H1 (cell line): ENCODE results near the gene R3HDM2. TPM values are rescaled to one million over a fixed set of nuclear protein-coding genes. Genes with fewer than 3 reads are reported as not detected.

ENCODE experiments used
- CTCF ChIA-PET: fragments of 300-600 bp; sonication (Branson Sonifier 250); formaldehyde crosslinking; loops from one replicate; lab custom pipeline; 2021; ENCODE audit not compliant: partially characterized antibody; lab: Charles Lee
- POLR2A ChIA-PET: fragments of 300-600 bp; sonication (Branson Sonifier 250); formaldehyde crosslinking; loops from one replicate; lab custom pipeline; 2021; ENCODE audit warnings: inconsistent platforms; ENCODE audit not compliant: partially characterized antibody; lab: Charles Lee
- DNase-seq, 2 experiments: peaks; one replicate each; pipeline versions ENCODE4 v3.0.0 to v3.0.0-alpha.2; 2010 to 2022; ENCODE audit warnings: low spot score in 2 of 2, low read depth in 1 of 2, mixed read lengths in 1 of 2
- FAIRE-seq: peaks from 2 replicates; lab custom pipeline; 2011; peaks lifted over from hg19 to GRCh38; lab: Jason Lieb, UNC
- H2AFZ ChIP-seq: 2 replicates; pipeline ENCODE4 v1.8.1; 2012; ENCODE audit warnings: low read length, inconsistent platforms
- H2AK5ac ChIP-seq: 2 replicates; pipeline ENCODE4 v1.6.1; 2013; ENCODE audit warnings: low read depth, low read length
- H2BK120ac ChIP-seq: replicated peaks from 2 replicates; pipeline ENCODE3; 2013; ENCODE audit warnings: low read depth, low read length, inconsistent platforms
- H2BK12ac ChIP-seq: 2 replicates; pipeline ENCODE4 v1.6.1; 2013; ENCODE audit warnings: low read depth, low read length
- H2BK15ac ChIP-seq: 2 replicates; pipeline ENCODE4 v1.6.1; 2013; ENCODE audit warnings: low read length
- H2BK20ac ChIP-seq: 2 replicates; pipeline ENCODE4 v1.6.1; 2013; ENCODE audit warnings: low read length
- H2BK5ac ChIP-seq: 2 replicates; pipeline ENCODE4 v1.6.1; 2013; ENCODE audit warnings: low read depth, low read length
- H3K14ac ChIP-seq: 2 replicates; pipeline ENCODE4 v1.6.1; 2013; ENCODE audit warnings: inconsistent platforms; ENCODE audit not compliant: insufficient read length
- H3K18ac ChIP-seq: 2 replicates; pipeline ENCODE4 v1.6.1; 2013; ENCODE audit warnings: low read length; ENCODE audit errors: extremely low read depth
- H3K23ac ChIP-seq: 2 replicates; pipeline ENCODE4 v1.6.1; 2013; ENCODE audit warnings: inconsistent platforms; ENCODE audit not compliant: insufficient read length
- H3K23me2 ChIP-seq: 2 replicates; pipeline ENCODE4 v1.6.1; 2013; ENCODE audit warnings: low read depth, low read length
- H3K27ac ChIP-seq: 2 replicates; pipeline ENCODE4 v1.6.1; 2011; ENCODE audit warnings: low read depth, low read length, inconsistent platforms
- H3K27me3 ChIP-seq, 4 experiments: replicated peaks in 1 of 4; 1 replicate in 1 of 4; 2 replicates in 3 of 4; pipeline versions ENCODE4 v1.6.1 to v1.8.1; 2011 to 2013; ENCODE audit warnings: low read length in 3 of 4, mild to moderate bottlenecking in 3 of 4, inconsistent platforms in 2 of 4, mixed read lengths in 2 of 4, moderate library complexity in 1 of 4; ENCODE audit not compliant: control insufficient read depth in 3 of 4, insufficient read depth in 3 of 4; ENCODE audit errors: extremely low read depth in 1 of 4
- H3K36me3 ChIP-seq, 4 experiments: 2 replicates each; pipeline versions ENCODE4 v1.6.1 to v1.8.1; 2011 to 2013; ENCODE audit warnings: mild to moderate bottlenecking in 4 of 4, low read length in 3 of 4, moderate library complexity in 2 of 4, control low read depth in 1 of 4, inconsistent platforms in 1 of 4; ENCODE audit not compliant: insufficient read depth in 4 of 4, control insufficient read depth in 2 of 4
- H3K4ac ChIP-seq: replicated peaks from 2 replicates; pipeline ENCODE3; 2013; ENCODE audit warnings: low read length, low read depth, mixed read lengths, inconsistent platforms; ENCODE audit not compliant: insufficient read length
- H3K4me1 ChIP-seq, 4 experiments: replicated peaks in 1 of 4; 1 replicate in 1 of 4; 2 replicates in 3 of 4; pipeline versions ENCODE4 v1.6.1 to v1.8.1; 2011 to 2013; ENCODE audit warnings: low read length in 3 of 4, inconsistent platforms in 2 of 4, mixed read lengths in 1 of 4; ENCODE audit not compliant: insufficient read depth in 4 of 4, control insufficient read depth in 3 of 4
- H3K4me2 ChIP-seq, 2 experiments: 2 replicates each; pipeline versions ENCODE4 v1.6.1 to v1.8.1; 2011 to 2013; ENCODE audit warnings: low read depth in 2 of 2, low read length in 2 of 2, control low read depth in 1 of 2, inconsistent platforms in 1 of 2, mild to moderate bottlenecking in 1 of 2; ENCODE audit not compliant: insufficient read depth in 1 of 2
- H3K4me3 ChIP-seq, 4 experiments: fragments of 200-600, 300-600 bp in 1 of 4; sonication (generic), shearing (Covaris generic), sonication (Bioruptor Twin) in 1 of 4; 2 replicates each; pipeline versions ENCODE4 v1.5.1 to v1.8.1; 2011 to 2016; ENCODE audit warnings: low read length in 4 of 4, low read depth in 3 of 4, control low read depth in 2 of 4, inconsistent platforms in 2 of 4, mild to moderate bottlenecking in 2 of 4, mixed read lengths in 1 of 4, moderate library complexity in 1 of 4; ENCODE audit not compliant: insufficient read depth in 2 of 4; ENCODE audit errors: extremely low read depth in 1 of 4
- H3K56ac ChIP-seq: replicated peaks from 2 replicates; pipeline ENCODE3; 2013; ENCODE audit warnings: low read depth, mild to moderate bottlenecking, mixed read lengths, low read length, inconsistent platforms; ENCODE audit not compliant: insufficient read length
- H3K79me1 ChIP-seq: 2 replicates; pipeline ENCODE4 v1.6.1; 2013; ENCODE audit warnings: low read depth, low read length, control low read depth
- H3K79me2 ChIP-seq, 2 experiments: 2 replicates each; pipeline versions ENCODE4 v1.6.1 to v1.8.1; 2012 to 2013; ENCODE audit warnings: low read length in 2 of 2, mild to moderate bottlenecking in 2 of 2, inconsistent platforms in 1 of 2; ENCODE audit not compliant: insufficient read depth in 2 of 2, control insufficient read depth in 1 of 2
- H3K9ac ChIP-seq, 4 experiments: replicated peaks in 1 of 4; 1 replicate in 1 of 4; 2 replicates in 3 of 4; pipeline versions ENCODE4 v1.6.1 to v1.8.1; 2011 to 2013; ENCODE audit warnings: low read depth in 3 of 4, low read length in 3 of 4, control low read depth in 2 of 4, mild to moderate bottlenecking in 2 of 4, moderate library complexity in 2 of 4, inconsistent platforms in 1 of 4; ENCODE audit errors: extremely low read depth in 1 of 4
- H3K9me3 ChIP-seq, 2 experiments: 2 replicates each; pipeline versions ENCODE4 v1.6.1 to v1.8.1; 2012 to 2013; ENCODE audit warnings: mild to moderate bottlenecking in 2 of 2, moderate library complexity in 2 of 2, control low read depth in 1 of 2, inconsistent platforms in 1 of 2, low read depth in 1 of 2, low read length in 1 of 2, mixed read lengths in 1 of 2; ENCODE audit not compliant: insufficient read depth in 2 of 2
- H4K20me1 ChIP-seq, 2 experiments: replicated peaks in 1 of 2; 2 replicates each; pipeline versions ENCODE3 to v1.8.1; 2011 to 2013; ENCODE audit warnings: inconsistent platforms in 2 of 2, low read length in 2 of 2, mild to moderate bottlenecking in 1 of 2; ENCODE audit not compliant: insufficient read depth in 2 of 2, control insufficient read depth in 1 of 2
- H4K5ac ChIP-seq: 2 replicates; pipeline ENCODE4 v1.6.1; 2013; ENCODE audit warnings: low read length, low read depth, mixed read lengths, inconsistent platforms; ENCODE audit not compliant: insufficient read length
- H4K8ac ChIP-seq: 2 replicates; pipeline ENCODE4 v1.8.0; 2013; ENCODE audit warnings: mild to moderate bottlenecking, moderate library complexity, low read length, inconsistent platforms; ENCODE audit not compliant: insufficient read depth; ENCODE audit errors: extremely low read depth
- H4K91ac ChIP-seq: replicated peaks from 2 replicates; pipeline ENCODE3; 2013; ENCODE audit warnings: low read length, mixed read lengths, inconsistent platforms; ENCODE audit not compliant: insufficient read length
- EGR1 ChIP-seq: IDR thresholded peaks from 2 replicates; pipeline ENCODE4 v1.6.1; 2011; ENCODE audit warnings: low read depth, low read length, borderline replicate concordance
- GABPA ChIP-seq: IDR thresholded peaks from 2 replicates; pipeline ENCODE4 v1.6.1; 2011; ENCODE audit warnings: mild to moderate bottlenecking, low read length, moderate library complexity, borderline replicate concordance; ENCODE audit not compliant: insufficient read depth
- NRF1 ChIP-seq: IDR thresholded peaks from 2 replicates; pipeline ENCODE4 v1.6.1; 2011; ENCODE audit warnings: mild to moderate bottlenecking, low read depth, low read length, improper control_type of control experiment
- RBBP5 ChIP-seq: IDR thresholded peaks from 2 replicates; pipeline ENCODE4 v1.7.1; 2012; ENCODE audit warnings: low read depth, mild to moderate bottlenecking, inconsistent platforms, low read length, moderate library complexity, borderline replicate concordance
- WGBS, 2 experiments: shearing (Covaris generic) in 1 of 2; methylation state at CpG; one replicate each; pipeline versions ENCODE4 v1.1.6 to v1.1.7; 2013 to 2015; ENCODE audit warnings: low lambda C conversion rate in 2 of 2, mixed read lengths in 2 of 2, inconsistent platforms in 1 of 2, low coverage in 1 of 2, missing lambda C conversion rate in 1 of 2; ENCODE audit not compliant: insufficient replicate concordance in 2 of 2, insufficient coverage in 1 of 2, insufficient read length in 1 of 2; ENCODE audit errors: extremely low coverage in 1 of 2, missing lambda C conversion rate in 1 of 2; 5-methylcytosine and 5-hydroxymethylcytosine counted together
- polyA plus RNA-seq, 7 experiments: library from polyadenylated mRNA; depleted of rRNA in 3 of 7; stranded (reverse) in 5 of 7; unstranded in 2 of 7; fragments of >200 nt in 5 of 7; fragments of 200-250 nt in 2 of 7; gene quantifications; 1 replicate in 5 of 7; 2 replicates in 1 of 7; 4 replicates in 1 of 7; pipeline versions ENCODE4 v1.2.1 to v1.2.3, GENCODE V29; 2011 to 2013; ENCODE audit warnings: missing spikeins in 2 of 7, mixed read lengths in 2 of 7
- total RNA-seq: library from RNA; stranded (reverse); fragmentation: NEBNext Ultra II Directional; extraction: Animal tissue kit (Norgen Biotek cat#: 25700); gene quantifications from 2 replicates; pipeline ENCODE4 v1.2.1, GENCODE V29; 2021
- TF ChIP-seq, protein P1 (sequence below): IDR thresholded peaks from 2 replicates; pipeline ENCODE4 v1.6.1; 2011; ENCODE audit warnings: low read depth, mild to moderate bottlenecking, low read length; ENCODE audit not compliant: insufficient read depth
- TF ChIP-seq, protein P2 (sequence below): IDR thresholded peaks from 2 replicates; pipeline ENCODE4 v1.6.1; 2011; ENCODE audit warnings: low read length, improper control_type of control experiment

The R3HDM2 gene
- total and polyA plus RNA-seq, 2 of the 8 experiments (the other 6 are each of a cell fraction or from before 2014, with no cell fraction given), result 25.6 to 27.0 TPM

DNA sequence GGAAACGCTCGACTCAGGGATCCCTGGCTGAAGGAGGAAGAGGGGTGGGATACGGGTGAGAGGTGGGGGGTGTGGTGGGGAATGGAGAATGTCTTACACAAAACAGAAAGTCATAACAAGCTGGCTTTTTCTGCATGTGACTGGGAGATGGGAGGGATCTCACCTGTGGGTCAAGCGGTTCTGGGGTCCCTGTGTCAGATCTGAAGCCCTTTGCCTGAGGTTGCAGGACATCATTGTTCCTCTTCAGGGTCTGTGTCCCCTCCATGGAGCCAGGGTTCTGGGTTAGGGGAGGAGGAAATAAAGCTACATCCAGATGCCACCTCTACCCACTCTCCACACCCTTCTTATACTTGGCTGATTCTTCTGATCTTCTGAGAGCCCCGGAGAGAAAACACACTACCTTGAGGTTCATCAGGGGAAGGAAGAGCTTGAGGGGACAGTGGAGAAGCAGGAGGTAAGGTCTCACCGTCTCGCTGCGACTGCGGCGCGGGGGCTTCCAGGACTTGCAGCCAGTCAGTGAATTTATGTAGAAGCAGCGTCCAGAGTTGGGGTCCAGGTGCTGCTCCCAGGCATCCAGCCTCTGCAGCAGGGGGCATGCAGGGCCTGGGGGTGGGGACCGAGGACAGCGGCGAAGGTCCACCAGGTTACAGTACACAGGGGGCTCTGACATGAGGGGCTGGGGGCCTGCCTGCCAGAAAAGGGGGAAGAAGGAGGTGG, 46.3 kb upstream of the R3HDM2 start:
- no peak overlapping the region for H3K4me3 ChIP-seq
- no peak overlapping the region for H4K5ac ChIP-seq
- H2BK15ac ChIP-seq, result peak overlapping the region; percentile 36; the same call in 1 of the 2 replicates
- no peak overlapping the region for H2AFZ ChIP-seq
- H3K36me3 ChIP-seq, result no peaks in the 10 kb centered on the region
- H3K79me1 ChIP-seq, result no peaks in the 10 kb centered on the region
- ChIA-PET POLR2A (interaction anchor here (1.1 to 1.4 kb wide), 3 partner anchors 49 to 236 kb away, joined by 3 to 5 read pairs (median 4); partner anchors contain the start of gene DCTN2), CTCF (interaction anchor here (0.7 to 25.1 kb wide), 8 partner anchors 9 to 230 kb away, joined by 3 to 441 read pairs (median 4); partner anchors contain the start of genes GLI1, INHBE and MARS1)
- no peak overlapping the region for H3K4ac ChIP-seq
- H2BK20ac ChIP-seq, result peak overlapping the region; percentile 3; the same call in 1 of the 2 replicates
- H2AK5ac ChIP-seq, result no peak overlapping the region
- H3K27ac ChIP-seq, result no peak overlapping the region
- peak overlapping the region; percentile 52; the same call in 1 of the 2 replicates for H3K18ac ChIP-seq
- peak overlapping the region; percentile 7; the same call in 1 of the 2 replicates for H2BK5ac ChIP-seq
- H3K14ac ChIP-seq, result no peak overlapping the region
- H2BK120ac ChIP-seq, result no peak overlapping the region
- no peak overlapping the region; the same call in 1 of the 2 replicates for H2BK12ac ChIP-seq
- DNase-seq (no peak), FAIRE-seq (no peak)
- no peak overlapping the region for H4K91ac ChIP-seq
- no peak overlapping the region for H4K8ac ChIP-seq
- H3K4me1 ChIP-seq, result peaks cover 0 to 25% (median 11%) of the 10 kb centered on the region in 4 experiments; a peak in 6 of 7 replicates
- 95% methylated on average over 14 of the region's 15 CpGs; no CpG with 5 or more reads in 1 of the 2 experiments for WGBS, 2 experiments
- peaks cover 0 to 4% of the 10 kb centered on the region in 2 experiments for H4K20me1 ChIP-seq
- no peaks in the 10 kb centered on the region for H3K9me3 ChIP-seq
- no peak overlapping the region for H3K23ac ChIP-seq
- H3K23me2 ChIP-seq, result peaks cover 8% of the 10 kb centered on the region; the same call in 1 of the 2 replicates
- TF ChIP-seq RBBP5, result no peak
- TF ChIP-seq GABPA, result no peak
- TF ChIP-seq EGR1, result no peak
- TF ChIP-seq NRF1, result no peak
- TF ChIP-seq, protein P1, sequence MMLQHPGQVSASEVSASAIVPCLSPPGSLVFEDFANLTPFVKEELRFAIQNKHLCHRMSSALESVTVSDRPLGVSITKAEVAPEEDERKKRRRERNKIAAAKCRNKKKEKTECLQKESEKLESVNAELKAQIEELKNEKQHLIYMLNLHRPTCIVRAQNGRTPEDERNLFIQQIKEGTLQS, result no peak
- TF ChIP-seq, protein P2, sequence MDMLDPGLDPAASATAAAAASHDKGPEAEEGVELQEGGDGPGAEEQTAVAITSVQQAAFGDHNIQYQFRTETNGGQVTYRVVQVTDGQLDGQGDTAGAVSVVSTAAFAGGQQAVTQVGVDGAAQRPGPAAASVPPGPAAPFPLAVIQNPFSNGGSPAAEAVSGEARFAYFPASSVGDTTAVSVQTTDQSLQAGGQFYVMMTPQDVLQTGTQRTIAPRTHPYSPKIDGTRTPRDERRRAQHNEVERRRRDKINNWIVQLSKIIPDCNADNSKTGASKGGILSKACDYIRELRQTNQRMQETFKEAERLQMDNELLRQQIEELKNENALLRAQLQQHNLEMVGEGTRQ, result no peak
- H3K9ac ChIP-seq, result no peak overlapping the region
- H3K27me3 ChIP-seq, result peaks cover 20 to 49% (median 42%) of the 10 kb centered on the region in 4 experiments
- H3K4me2 ChIP-seq, result no peak overlapping the region; a peak in 1 of 4 replicates
- H3K56ac ChIP-seq, result no peak overlapping the region
- H3K79me2 ChIP-seq, result no peaks in the 10 kb centered on the region
